WTC11 (cell line): ENCODE data around the gene ZNF423. TPM values are rescaled to one million over a fixed set of nuclear protein-coding genes. Genes with fewer than 3 reads are reported as not detected.
A peak's percentile ranks its signal among the peaks of the same experiment; 100 is the strongest.

ENCODE experiments used
- ATAC-seq: fragments of 200-7000 bp; cut with Tn5 transposase; 2 replicates; pipeline ENCODE4 v1.10.0; 2021; ENCODE audit warnings: mild to moderate bottlenecking, moderate library complexity
- CTCF ChIA-PET: fragments of 300-600 bp; sonication (Branson Sonifier 250); formaldehyde crosslinking; loops from one replicate; lab custom pipeline; 2021; ENCODE audit warnings: antibody characterized with exemption; lab: Charles Lee
- POLR2A ChIA-PET: fragments of 350-600 bp; sonication (Branson Sonifier 250); formaldehyde crosslinking; loops from one replicate; lab custom pipeline; 2021; ENCODE audit warnings: antibody characterized with exemption; lab: Charles Lee
- DNase-seq: peaks from one replicate; pipeline ENCODE4 v3.0.0; 2021; ENCODE audit warnings: low spot score
- H3K27ac Mint-ChIP-seq: 2 replicates; pipeline ENCODE4 v1.8.0; 2021; ENCODE audit warnings: mixed read lengths
- H3K27me3 Mint-ChIP-seq: 2 replicates; pipeline ENCODE4 v1.8.0; 2021; ENCODE audit warnings: low read depth, mild to moderate bottlenecking, moderate library complexity, mixed read lengths
- H3K36me3 Mint-ChIP-seq: 2 replicates; pipeline ENCODE4 v1.8.0; 2021; ENCODE audit warnings: mixed read lengths
- H3K4me1 Mint-ChIP-seq: 2 replicates; pipeline ENCODE4 v1.8.0; 2022; ENCODE audit warnings: mixed read lengths
- H3K4me3 Mint-ChIP-seq: 2 replicates; pipeline ENCODE4 v1.8.0; 2021; ENCODE audit warnings: mild to moderate bottlenecking, moderate library complexity, mixed read lengths
- H3K9me3 Mint-ChIP-seq: 2 replicates; pipeline ENCODE4 v1.8.0; 2021; ENCODE audit warnings: mixed read lengths
- CREB1 ChIP-seq: sonication (generic); formaldehyde crosslinking; IDR thresholded peaks from 2 replicates; pipeline ENCODE4 v1.8.0; 2023; ENCODE audit warnings: mild to moderate bottlenecking, missing genetic modification reagents
- E2F1 ChIP-seq: sonication (generic); formaldehyde crosslinking; IDR thresholded peaks from 2 replicates; pipeline ENCODE4 v1.8.0; 2022; ENCODE audit warnings: mild to moderate bottlenecking, missing genetic modification reagents
- ESRRA ChIP-seq: sonication (generic); formaldehyde crosslinking; IDR thresholded peaks from 2 replicates; pipeline ENCODE4 v1.8.1; 2022; ENCODE audit warnings: mild to moderate bottlenecking, missing genetic modification reagents, borderline replicate concordance
- FOXP1 ChIP-seq: sonication (generic); formaldehyde crosslinking; IDR thresholded peaks from 2 replicates; pipeline ENCODE4 v1.8.0; 2022; ENCODE audit warnings: missing genetic modification reagents, mild to moderate bottlenecking, moderate library complexity, borderline replicate concordance
- GTF2I ChIP-seq: fragments of 250-450 bp; sonication (Bioruptor Pico); conservative IDR thresholded peaks from 2 replicates; pipeline ENCODE4 v1.4.0; 2021; ENCODE audit warnings: mild to moderate bottlenecking
- JAZF1 ChIP-seq: fragments of 250-450 bp; sonication (Bioruptor Pico); IDR thresholded peaks from 2 replicates; pipeline ENCODE4 v1.9.0; 2021; ENCODE audit warnings: moderate library complexity, mild to moderate bottlenecking, inconsistent platforms
- KAT7 ChIP-seq: sonication (generic); formaldehyde crosslinking; IDR thresholded peaks from 2 replicates; pipeline ENCODE4 v1.8.1; 2023; ENCODE audit warnings: missing genetic modification reagents, mild to moderate bottlenecking, borderline replicate concordance
- MYBL2 ChIP-seq: sonication (generic); formaldehyde crosslinking; IDR thresholded peaks from 2 replicates; pipeline ENCODE4 v1.8.1; 2023; ENCODE audit warnings: mild to moderate bottlenecking, moderate library complexity, missing genetic modification reagents
- NFE2L1 ChIP-seq: sonication (generic); formaldehyde crosslinking; IDR thresholded peaks from 2 replicates; pipeline ENCODE4 v1.8.1; 2023; ENCODE audit warnings: missing genetic modification reagents
- RELA ChIP-seq: sonication (generic); formaldehyde crosslinking; IDR thresholded peaks from 2 replicates; pipeline ENCODE4 v1.8.1; 2022; ENCODE audit warnings: missing genetic modification reagents, mild to moderate bottlenecking, borderline replicate concordance
- RORB ChIP-seq: fragments of 250-450 bp; sonication (Bioruptor Pico); IDR thresholded peaks from 2 replicates; pipeline ENCODE4 v1.9.0; 2021; ENCODE audit warnings: mild to moderate bottlenecking
- SMAD4 ChIP-seq: sonication (generic); formaldehyde crosslinking; IDR thresholded peaks from 2 replicates; pipeline ENCODE4 v1.8.0; 2022; ENCODE audit warnings: mild to moderate bottlenecking, missing genetic modification reagents
- SOX15 ChIP-seq: fragments of 250-450 bp; sonication (Bioruptor Pico); IDR thresholded peaks from 2 replicates; pipeline ENCODE4 v1.9.0; 2021; ENCODE audit warnings: mild to moderate bottlenecking
- STAT6 ChIP-seq: sonication (generic); formaldehyde crosslinking; conservative IDR thresholded peaks from 2 replicates; pipeline ENCODE4 v1.8.1; 2023; ENCODE audit warnings: mild to moderate bottlenecking, low read depth, missing genetic modification reagents, moderate library complexity
- TEAD4 ChIP-seq: sonication (generic); formaldehyde crosslinking; IDR thresholded peaks from 2 replicates; pipeline ENCODE4 v1.8.0; 2022; ENCODE audit warnings: mild to moderate bottlenecking, missing genetic modification reagents
- ZMAT4 ChIP-seq: fragments of 250-450 bp; sonication (Bioruptor Pico); IDR thresholded peaks from 2 replicates; pipeline ENCODE4 v1.9.0; 2021; ENCODE audit warnings: mild to moderate bottlenecking
- ZNF423 ChIP-seq: fragments of 250-450 bp; sonication (Bioruptor Pico); IDR thresholded peaks from 2 replicates; pipeline ENCODE4 v2.1.2; 2022; ENCODE audit warnings: mild to moderate bottlenecking, moderate library complexity
- ZNF512 ChIP-seq: sonication (generic); formaldehyde crosslinking; IDR thresholded peaks from 2 replicates; pipeline ENCODE4 v1.8.1; 2022; ENCODE audit warnings: missing genetic modification reagents, borderline replicate concordance
- total RNA-seq: library from RNA; stranded (reverse); gene quantifications from 3 replicates; pipeline ENCODE4 v1.2.3, GENCODE V29; 2021
- TF ChIP-seq, protein P1 (sequence below): sonication (generic); formaldehyde crosslinking; IDR thresholded peaks from 2 replicates; pipeline ENCODE4 v1.8.1; 2022; ENCODE audit warnings: low read depth, mild to moderate bottlenecking, moderate library complexity, missing genetic modification reagents, borderline replicate concordance
- TF ChIP-seq, protein P2 (sequence below): sonication (generic); formaldehyde crosslinking; IDR thresholded peaks from 2 replicates; pipeline ENCODE4 v1.8.0; 2022; ENCODE audit warnings: mild to moderate bottlenecking, missing genetic modification reagents
- TF ChIP-seq, protein P3 (sequence below): sonication (generic); formaldehyde crosslinking; IDR thresholded peaks from 2 replicates; pipeline ENCODE4 v1.8.1; 2023; ENCODE audit warnings: mild to moderate bottlenecking, missing genetic modification reagents, moderate library complexity
- TF ChIP-seq, protein P4 (sequence below): fragments of 250-450 bp; sonication (Bioruptor Pico); IDR thresholded peaks from 2 replicates; pipeline ENCODE4 v1.8.0; 2021; ENCODE audit warnings: mild to moderate bottlenecking
- TF ChIP-seq, protein P5 (sequence below): sonication (generic); formaldehyde crosslinking; IDR thresholded peaks from 2 replicates; pipeline ENCODE4 v1.8.0; 2023; ENCODE audit warnings: missing genetic modification reagents, mild to moderate bottlenecking, borderline replicate concordance

The ZNF423 gene
- total RNA-seq, 1 experiment from 2014 or later, result 38.8 TPM

DNA sequence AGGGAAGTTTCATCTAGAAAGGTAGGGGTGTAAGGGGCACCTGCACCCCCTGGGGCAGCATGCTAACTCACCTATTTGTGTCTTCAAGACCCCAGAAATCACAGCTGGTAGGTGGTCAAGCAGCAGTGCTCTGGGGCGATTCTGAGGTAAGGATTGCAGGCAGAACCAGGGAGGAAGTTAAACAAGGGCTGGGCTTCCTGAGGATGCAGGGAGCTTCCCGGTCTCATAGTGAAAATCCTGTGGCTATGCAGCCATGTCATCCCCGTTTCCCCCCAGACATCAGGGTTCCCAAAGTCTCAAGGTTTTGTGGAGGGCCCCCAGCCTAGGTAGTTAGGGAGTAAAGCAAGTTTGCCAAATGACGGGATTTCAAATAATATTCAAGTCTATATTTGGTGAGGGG lies 403.8 kb downstream of the ZNF423 start:
- Mint-ChIP-seq H3K4me3 (no peak overlapping the region), H3K9me3 (peaks cover 10% of the 10 kb centered on the region), H3K4me1 (peaks cover 17% of the 10 kb centered on the region), H3K27me3 (peaks cover 3% of the 10 kb centered on the region; the same call in 1 of the 2 replicates), H3K36me3 (no peaks in the 10 kb centered on the region), H3K27ac (no peak overlapping the region)
- no peak for DNase-seq
- ATAC-seq, result peak; percentile 47
- POLR2A ChIA-PET, result no interaction called here
- TF ChIP-seq NFE2L1 (CRISPR knock-in tag) (no peak), TEAD4 (CRISPR knock-in tag) (no peak), MYBL2 (CRISPR knock-in tag) (no peak), CREB1 (no peak), GTF2I (CRISPR knock-in tag) (no peak), ZMAT4 (CRISPR knock-in tag) (no peak), ZNF423 (no peak), E2F1 (CRISPR knock-in tag) (no peak), FOXP1 (CRISPR knock-in tag) (no peak), ESRRA (no peak), RORB (CRISPR knock-in tag) (no peak), STAT6 (CRISPR knock-in tag) (no peak), JAZF1 (CRISPR knock-in tag) (no peak), SOX15 (no peak), KAT7 (CRISPR knock-in tag) (no peak)
- TF ChIP-seq, protein P1, sequence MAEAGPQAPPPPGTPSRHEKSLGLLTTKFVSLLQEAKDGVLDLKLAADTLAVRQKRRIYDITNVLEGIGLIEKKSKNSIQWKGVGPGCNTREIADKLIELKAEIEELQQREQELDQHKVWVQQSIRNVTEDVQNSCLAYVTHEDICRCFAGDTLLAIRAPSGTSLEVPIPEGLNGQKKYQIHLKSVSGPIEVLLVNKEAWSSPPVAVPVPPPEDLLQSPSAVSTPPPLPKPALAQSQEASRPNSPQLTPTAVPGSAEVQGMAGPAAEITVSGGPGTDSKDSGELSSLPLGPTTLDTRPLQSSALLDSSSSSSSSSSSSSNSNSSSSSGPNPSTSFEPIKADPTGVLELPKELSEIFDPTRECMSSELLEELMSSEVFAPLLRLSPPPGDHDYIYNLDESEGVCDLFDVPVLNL (CRISPR knock-in tag), result no peak
- TF ChIP-seq, protein P2, sequence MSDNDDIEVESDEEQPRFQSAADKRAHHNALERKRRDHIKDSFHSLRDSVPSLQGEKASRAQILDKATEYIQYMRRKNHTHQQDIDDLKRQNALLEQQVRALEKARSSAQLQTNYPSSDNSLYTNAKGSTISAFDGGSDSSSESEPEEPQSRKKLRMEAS (CRISPR knock-in tag), result no peak
- TF ChIP-seq, protein P3, sequence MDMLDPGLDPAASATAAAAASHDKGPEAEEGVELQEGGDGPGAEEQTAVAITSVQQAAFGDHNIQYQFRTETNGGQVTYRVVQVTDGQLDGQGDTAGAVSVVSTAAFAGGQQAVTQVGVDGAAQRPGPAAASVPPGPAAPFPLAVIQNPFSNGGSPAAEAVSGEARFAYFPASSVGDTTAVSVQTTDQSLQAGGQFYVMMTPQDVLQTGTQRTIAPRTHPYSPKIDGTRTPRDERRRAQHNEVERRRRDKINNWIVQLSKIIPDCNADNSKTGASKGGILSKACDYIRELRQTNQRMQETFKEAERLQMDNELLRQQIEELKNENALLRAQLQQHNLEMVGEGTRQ (CRISPR knock-in tag), result no peak
- TF ChIP-seq, protein P4, sequence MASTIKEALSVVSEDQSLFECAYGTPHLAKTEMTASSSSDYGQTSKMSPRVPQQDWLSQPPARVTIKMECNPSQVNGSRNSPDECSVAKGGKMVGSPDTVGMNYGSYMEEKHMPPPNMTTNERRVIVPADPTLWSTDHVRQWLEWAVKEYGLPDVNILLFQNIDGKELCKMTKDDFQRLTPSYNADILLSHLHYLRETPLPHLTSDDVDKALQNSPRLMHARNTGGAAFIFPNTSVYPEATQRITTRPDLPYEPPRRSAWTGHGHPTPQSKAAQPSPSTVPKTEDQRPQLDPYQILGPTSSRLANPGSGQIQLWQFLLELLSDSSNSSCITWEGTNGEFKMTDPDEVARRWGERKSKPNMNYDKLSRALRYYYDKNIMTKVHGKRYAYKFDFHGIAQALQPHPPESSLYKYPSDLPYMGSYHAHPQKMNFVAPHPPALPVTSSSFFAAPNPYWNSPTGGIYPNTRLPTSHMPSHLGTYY (CRISPR knock-in tag), result no peak
- CTCF ChIA-PET, result interaction anchor here (0.6 to 3.8 kb wide), 8 partner anchors 10 to 384 kb away, joined by 3 to 13 read pairs (median 5); no protein-coding TSS in a partner anchor

GRCh38 chr16:49446805-49447204 lies 409.1 kb downstream of the ZNF423 start:
- no peaks in the 10 kb centered on the region for H3K9me3 Mint-ChIP-seq
- H3K27ac Mint-ChIP-seq, result no peak overlapping the region
- ATAC-seq (no peak), DNase-seq (no peak)
- peaks cover 38% of the 10 kb centered on the region for H3K4me1 Mint-ChIP-seq
- H3K36me3 Mint-ChIP-seq, result no peaks in the 10 kb centered on the region
- ChIA-PET CTCF (interaction anchor here (1.0 to 2.1 kb wide), 2 partner anchors 15 to 19 kb away, joined by 3 to 11 read pairs; no protein-coding TSS in a partner anchor), POLR2A (no interaction called here)
- no peak overlapping the region for H3K4me3 Mint-ChIP-seq
- H3K27me3 Mint-ChIP-seq, result peaks cover 3% of the 10 kb centered on the region; the same call in 1 of the 2 replicates
- TF ChIP-seq RELA (no peak), SMAD4 (CRISPR knock-in tag) (no peak), ZNF512 (CRISPR knock-in tag) (no peak)
- TF ChIP-seq, protein P5, sequence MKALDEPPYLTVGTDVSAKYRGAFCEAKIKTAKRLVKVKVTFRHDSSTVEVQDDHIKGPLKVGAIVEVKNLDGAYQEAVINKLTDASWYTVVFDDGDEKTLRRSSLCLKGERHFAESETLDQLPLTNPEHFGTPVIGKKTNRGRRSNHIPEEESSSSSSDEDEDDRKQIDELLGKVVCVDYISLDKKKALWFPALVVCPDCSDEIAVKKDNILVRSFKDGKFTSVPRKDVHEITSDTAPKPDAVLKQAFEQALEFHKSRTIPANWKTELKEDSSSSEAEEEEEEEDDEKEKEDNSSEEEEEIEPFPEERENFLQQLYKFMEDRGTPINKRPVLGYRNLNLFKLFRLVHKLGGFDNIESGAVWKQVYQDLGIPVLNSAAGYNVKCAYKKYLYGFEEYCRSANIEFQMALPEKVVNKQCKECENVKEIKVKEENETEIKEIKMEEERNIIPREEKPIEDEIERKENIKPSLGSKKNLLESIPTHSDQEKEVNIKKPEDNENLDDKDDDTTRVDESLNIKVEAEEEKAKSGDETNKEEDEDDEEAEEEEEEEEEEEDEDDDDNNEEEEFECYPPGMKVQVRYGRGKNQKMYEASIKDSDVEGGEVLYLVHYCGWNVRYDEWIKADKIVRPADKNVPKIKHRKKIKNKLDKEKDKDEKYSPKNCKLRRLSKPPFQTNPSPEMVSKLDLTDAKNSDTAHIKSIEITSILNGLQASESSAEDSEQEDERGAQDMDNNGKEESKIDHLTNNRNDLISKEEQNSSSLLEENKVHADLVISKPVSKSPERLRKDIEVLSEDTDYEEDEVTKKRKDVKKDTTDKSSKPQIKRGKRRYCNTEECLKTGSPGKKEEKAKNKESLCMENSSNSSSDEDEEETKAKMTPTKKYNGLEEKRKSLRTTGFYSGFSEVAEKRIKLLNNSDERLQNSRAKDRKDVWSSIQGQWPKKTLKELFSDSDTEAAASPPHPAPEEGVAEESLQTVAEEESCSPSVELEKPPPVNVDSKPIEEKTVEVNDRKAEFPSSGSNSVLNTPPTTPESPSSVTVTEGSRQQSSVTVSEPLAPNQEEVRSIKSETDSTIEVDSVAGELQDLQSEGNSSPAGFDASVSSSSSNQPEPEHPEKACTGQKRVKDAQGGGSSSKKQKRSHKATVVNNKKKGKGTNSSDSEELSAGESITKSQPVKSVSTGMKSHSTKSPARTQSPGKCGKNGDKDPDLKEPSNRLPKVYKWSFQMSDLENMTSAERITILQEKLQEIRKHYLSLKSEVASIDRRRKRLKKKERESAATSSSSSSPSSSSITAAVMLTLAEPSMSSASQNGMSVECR (CRISPR knock-in tag), result no peak
